Spleen (tissue), 11 donors: ENCODE measurements around the gene CEP76. TPM values are rescaled to one million over a fixed set of nuclear protein-coding genes. Genes with fewer than 3 reads are reported as not detected.

ENCODE experiments used
- DNase-seq: peaks from one replicate; pipeline ENCODE4 v3.0.0-alpha.2; 2020
- H3K27ac ChIP-seq, 8 donors: fragments of 200-600 bp; sonication (generic) in 7 of 8; 1 replicate in 4 of 8; 2 replicates in 4 of 8; pipeline versions ENCODE4 v1.5.0 to v1.8.0; 2016 to 2021; ENCODE audit warnings: inconsistent platforms in 4 of 8, mild to moderate bottlenecking in 4 of 8, moderate library complexity in 1 of 8
- H3K27me3 ChIP-seq, 7 donors: fragments of 200-600 bp; sonication (generic) in 6 of 7; replicated peaks in 1 of 7; 1 replicate in 4 of 7; 2 replicates in 3 of 7; pipeline versions ENCODE4 v1.5.0 to v1.8.0; 2016 to 2021; ENCODE audit warnings: inconsistent platforms in 3 of 7, mild to moderate bottlenecking in 1 of 7
- H3K36me3 ChIP-seq, 6 donors: fragments of 200-600 bp; sonication (generic) in 5 of 6; 1 replicate in 4 of 6; 2 replicates in 2 of 6; pipeline versions ENCODE4 v1.5.0 to v1.8.0; 2016 to 2021; ENCODE audit warnings: inconsistent platforms in 2 of 6
- H3K4me1 ChIP-seq, 6 donors: fragments of 200-600 bp; sonication (generic) in 5 of 6; 1 replicate in 3 of 6; 2 replicates in 3 of 6; pipeline versions ENCODE4 v1.5.0 to v1.8.0; 2016 to 2021; ENCODE audit warnings: inconsistent platforms in 3 of 6
- H3K4me3 ChIP-seq, 8 donors: fragments of 200-600 bp; sonication (generic) in 7 of 8; 1 replicate in 4 of 8; 2 replicates in 4 of 8; pipeline versions ENCODE4 v1.5.0 to v1.8.0; 2016 to 2021; ENCODE audit warnings: inconsistent platforms in 4 of 8, mild to moderate bottlenecking in 4 of 8, moderate library complexity in 2 of 8
- H3K9me3 ChIP-seq, 8 donors: fragments of 200-600 bp; sonication (generic) in 7 of 8; 1 replicate in 4 of 8; 2 replicates in 4 of 8; pipeline versions ENCODE4 v1.5.0 to v1.8.0; 2016 to 2021; ENCODE audit warnings: inconsistent platforms in 4 of 8
- POLR2A ChIP-seq, 3 donors: fragments of 450-650 bp; IDR thresholded peaks; one replicate each; pipeline ENCODE4 v1.5.1; 2017; ENCODE audit warnings: antibody characterized with exemption in 3 of 3, mild to moderate bottlenecking in 1 of 3
- POLR2AphosphoS5 ChIP-seq, 3 donors: sonication (generic); formaldehyde crosslinking; IDR thresholded peaks; one replicate each; pipeline ENCODE4 v1.5.1; 2017; ENCODE audit warnings: antibody characterized with exemption in 3 of 3
- WGBS, 5 donors: extraction: QIAGEN DNeasy Blood & Tissue Kit in 3 of 5; methylation state at CpG; one replicate each; pipeline versions ENCODE4 v1.1.5 to v1.1.7; 2013 to 2018; 5-methylcytosine and 5-hydroxymethylcytosine counted together
- intact Hi-C: fragments of 100-400 bp; cut with DNase I; formaldehyde crosslinking; loops from one replicate; pipeline ENCODE4 v1.15.0; 2023; ENCODE audit warnings: low total_unique reads
- polyA plus RNA-seq, 3 donors: library from polyadenylated mRNA; stranded (reverse); fragments of 200-250 nt; gene quantifications; one replicate each; pipeline ENCODE4 v1.2.1, GENCODE V29; 2013
- total RNA-seq, 7 donors: library from RNA; depleted of rRNA in 3 of 7; stranded (reverse); fragments of >200 nt in 3 of 7; fragmentation: NEBNext Ultra II Directional in 4 of 7; extraction: Animal tissue kit (Norgen Biotek cat#: 25700) in 4 of 7; gene quantifications; one replicate each; pipeline versions ENCODE4 v1.1.0 to v1.2.1, GENCODE V29; 2016 to 2021
- TF ChIP-seq, protein P1 (sequence below), 11 experiments: fragments of 200-600 bp in 7 of 11; fragments of 450-650 bp in 4 of 11; sonication (generic) in 4 of 11; IDR thresholded peaks in 8 of 11; conservative IDR thresholded peaks in 3 of 11; 1 replicate in 7 of 11; 2 replicates in 4 of 11; pipeline versions ENCODE4 v1.4.0 to v1.8.0; 2016 to 2021; ENCODE audit warnings: antibody characterized with exemption in 11 of 11, inconsistent platforms in 4 of 11, mild to moderate bottlenecking in 1 of 11
- donor health status: healthy with polysubstance abuse.
- donor health status: DM: no; HTN: no; CAD: no; lungs with moderate emphysema.
- donor health status: DM: no; HTN: no; CAD: no.
- donor health status: Bipolar disorder and iron deficiency.
- donor health status: healthy.
- donor health status: DM: no; HTN: no; CAD: no.
- donor health status: DM: yes; HTN: yes; CAD: no.

Gene CEP76
- total and polyA plus RNA-seq, 10 donors = 1.5 to 21.2 (median 6.3) TPM

- no peaks in the 10 kb centered on the region for H3K9me3 ChIP-seq
- TF ChIP-seq POLR2A (IDR thresholded peaks at IDR 0.05) = no peak
- no peak for TF ChIP-seq POLR2AphosphoS5 (IDR thresholded peaks at IDR 0.05)
- TF ChIP-seq, protein P1, sequence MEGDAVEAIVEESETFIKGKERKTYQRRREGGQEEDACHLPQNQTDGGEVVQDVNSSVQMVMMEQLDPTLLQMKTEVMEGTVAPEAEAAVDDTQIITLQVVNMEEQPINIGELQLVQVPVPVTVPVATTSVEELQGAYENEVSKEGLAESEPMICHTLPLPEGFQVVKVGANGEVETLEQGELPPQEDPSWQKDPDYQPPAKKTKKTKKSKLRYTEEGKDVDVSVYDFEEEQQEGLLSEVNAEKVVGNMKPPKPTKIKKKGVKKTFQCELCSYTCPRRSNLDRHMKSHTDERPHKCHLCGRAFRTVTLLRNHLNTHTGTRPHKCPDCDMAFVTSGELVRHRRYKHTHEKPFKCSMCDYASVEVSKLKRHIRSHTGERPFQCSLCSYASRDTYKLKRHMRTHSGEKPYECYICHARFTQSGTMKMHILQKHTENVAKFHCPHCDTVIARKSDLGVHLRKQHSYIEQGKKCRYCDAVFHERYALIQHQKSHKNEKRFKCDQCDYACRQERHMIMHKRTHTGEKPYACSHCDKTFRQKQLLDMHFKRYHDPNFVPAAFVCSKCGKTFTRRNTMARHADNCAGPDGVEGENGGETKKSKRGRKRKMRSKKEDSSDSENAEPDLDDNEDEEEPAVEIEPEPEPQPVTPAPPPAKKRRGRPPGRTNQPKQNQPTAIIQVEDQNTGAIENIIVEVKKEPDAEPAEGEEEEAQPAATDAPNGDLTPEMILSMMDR (IDR thresholded peaks at IDR 0.05 in 8 of 11, conservative IDR thresholded peaks at IDR 0.05 in 3 of 11) = no peak
- 88 to 96% (median 91%) methylated on average over 11 to 18 of the region's 18 CpGs for WGBS, 5 donors
- H3K4me3 ChIP-seq = no peak overlapping the region
- intact Hi-C loops = no loop called here
- H3K36me3 ChIP-seq = no peaks in the 10 kb centered on the region
- H3K27ac ChIP-seq = no peak overlapping the region
- no peak for DNase-seq
- peaks cover 0 to 12% (median 0%) of the 10 kb centered on the region in 6 donors for H3K4me1 ChIP-seq
- H3K27me3 ChIP-seq = peaks cover 0 to 8% (median 0%) of the 10 kb centered on the region in 7 donors
Measured at GRCh38 chr18:12750715-12751502, 48.4 kb upstream of the CEP76 start.

GRCh38 chr18:12750076-12750714 is 47.7 kb upstream of the CEP76 start:
- Histone ChIP-seq H3K9me3 (no peaks in the 10 kb centered on the region), H3K27ac (no peak overlapping the region), H3K27me3 (peaks cover 0 to 8% (median 0%) of the 10 kb centered on the region in 7 donors), H3K4me3 (no peak overlapping the region), H3K4me1 (peaks cover 0 to 12% (median 0%) of the 10 kb centered on the region in 6 donors), H3K36me3 (no peaks in the 10 kb centered on the region)
- 48 to 68% (median 65%) methylated on average over 14 of the region's 14 CpGs for WGBS, 5 donors
- no peak for DNase-seq
- TF ChIP-seq, protein P1 (IDR thresholded peaks at IDR 0.05 in 8 of 11, conservative IDR thresholded peaks at IDR 0.05 in 3 of 11) = no peak
- no peak for TF ChIP-seq POLR2AphosphoS5 (IDR thresholded peaks at IDR 0.05)
- no peak for TF ChIP-seq POLR2A (IDR thresholded peaks at IDR 0.05)
- intact Hi-C loops = no loop called here

- no peak overlapping the region for H3K4me3 ChIP-seq
- no peak for DNase-seq
- TF ChIP-seq POLR2A (IDR thresholded peaks at IDR 0.05) = no peak
- no peak for TF ChIP-seq POLR2AphosphoS5 (IDR thresholded peaks at IDR 0.05)
- TF ChIP-seq, protein P1 (IDR thresholded peaks at IDR 0.05 in 8 of 11, conservative IDR thresholded peaks at IDR 0.05 in 3 of 11) = no peak
- H3K9me3 ChIP-seq = no peaks in the 10 kb centered on the region
- 66 to 82% (median 77%) methylated on average over 13 of the region's 13 CpGs for WGBS, 5 donors
- H3K4me1 ChIP-seq = peaks cover 0 to 12% (median 0%) of the 10 kb centered on the region in 6 donors
- H3K27me3 ChIP-seq = peaks cover 0 to 8% (median 0%) of the 10 kb centered on the region in 7 donors
- no peak overlapping the region for H3K27ac ChIP-seq
- intact Hi-C loops = no loop called here
- H3K36me3 ChIP-seq = no peaks in the 10 kb centered on the region
Measured at GRCh38 chr18:12749121-12749520, 46.6 kb upstream of the CEP76 start.

DNA sequence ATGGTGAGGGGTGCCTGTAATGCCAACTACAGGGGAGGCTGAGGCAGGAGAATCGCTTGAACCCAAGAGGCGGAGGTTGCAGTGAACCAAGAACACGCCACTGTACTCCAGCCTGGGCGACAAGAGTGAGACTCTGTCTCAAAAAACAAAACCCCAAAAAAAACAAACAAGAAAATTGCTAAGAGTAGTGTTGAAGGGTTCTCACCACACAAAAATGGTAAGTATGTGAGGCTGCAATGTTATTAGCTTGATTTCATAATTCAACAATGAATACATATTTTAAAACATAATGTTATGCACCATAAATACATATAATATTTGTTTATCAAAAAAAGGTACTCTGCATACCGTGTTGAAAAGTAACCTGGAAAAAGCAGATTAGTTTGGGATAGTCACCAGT is 46.1 kb upstream of the CEP76 start:
- H3K27me3 ChIP-seq = peaks cover 0 to 8% (median 0%) of the 10 kb centered on the region in 7 donors
- no peak for DNase-seq
- H3K9me3 ChIP-seq = no peaks in the 10 kb centered on the region
- TF ChIP-seq, protein P1 (IDR thresholded peaks at IDR 0.05 in 8 of 11, conservative IDR thresholded peaks at IDR 0.05 in 3 of 11) = no peak
- TF ChIP-seq POLR2AphosphoS5 (IDR thresholded peaks at IDR 0.05) (no peak), POLR2A (IDR thresholded peaks at IDR 0.05) (no peak)
- intact Hi-C loops = no loop called here
- 88 to 95% (median 91%) methylated on average over 5 of the region's 5 CpGs for WGBS, 5 donors
- no peak overlapping the region for H3K27ac ChIP-seq
- H3K4me3 ChIP-seq = no peak overlapping the region
- H3K36me3 ChIP-seq = no peaks in the 10 kb centered on the region
- peaks cover 0 to 12% (median 0%) of the 10 kb centered on the region in 6 donors for H3K4me1 ChIP-seq
